ENCODE data around the gene FLAD1. TPM values are rescaled to one million over a fixed set of nuclear protein-coding genes. Genes with fewer than 3 reads are reported as not detected.

Gene FLAD1
- total and polyA plus RNA-seq, 2 donors (not counting 3 experiments of a cell fraction or from before 2014, with no cell fraction given) = 42.2 to 59.1 TPM

- no TSS peak for BruUV-seq (replicated peaks)
- Histone ChIP-seq H2AFZ (ENCODE audit: low read depth, low read length) (no peak overlapping the region), H3K9ac (replicated peaks; ENCODE audit: extremely low read depth, insufficient read depth, low read length) (no peak overlapping the region), H3K27me3 (ENCODE audit: control insufficient read depth in 2 of 2, insufficient read depth in 2 of 2, low read length in 2 of 2) (no peaks in the 10 kb centered on the region), H3K27ac (ENCODE audit: insufficient read depth, low read depth, low read length) (no peak overlapping the region), H3K79me2 (ENCODE audit: control insufficient read depth, insufficient read depth, low read length) (no peaks in the 10 kb centered on the region), H3K4me2 (ENCODE audit: insufficient read depth, low read length) (no peak overlapping the region), H3K4me1 (ENCODE audit: control insufficient read depth, extremely low read depth, insufficient read depth, low read length) (no peaks in the 10 kb centered on the region), H3K36me3 (ENCODE audit: control insufficient read depth in 2 of 2, extremely low read depth in 1 of 2, insufficient read depth in 2 of 2, low read length in 2 of 2) (no peaks in the 10 kb centered on the region), H4K20me1 (replicated peaks; ENCODE audit: control insufficient read depth, extremely low read depth, insufficient read depth, low read length) (no peaks in the 10 kb centered on the region), H3K9me1 (replicated peaks; ENCODE audit: control insufficient read depth, extremely low read depth, insufficient read depth, low read length) (no peaks in the 10 kb centered on the region), H3K9me3 (replicated peaks; ENCODE audit: control insufficient read depth, insufficient read depth, low read length) (no peaks in the 10 kb centered on the region), H3K4me3 (replicated peaks in 1 of 3; ENCODE audit: insufficient read depth in 1 of 3, low read depth in 1 of 3, low read length in 3 of 3) (no peak overlapping the region)
- dilution Hi-C loops (cut with MboI; ENCODE audit: extremely low pct_ligation_motif_present, low sequenced_read_pairs) = no loop called here
- no peak for TF ChIP-seq POLR2A (IDR thresholded peaks at IDR 0.05; ENCODE audit: low read depth, low read length)
- TF ChIP-seq MAX (IDR thresholded peaks at IDR 0.05; ENCODE audit: insufficient read depth, insufficient read length) = no peak
- TF ChIP-seq POLR2AphosphoS5 (IDR thresholded peaks at IDR 0.05; ENCODE audit: insufficient read depth, low read depth, low read length) = no peak
- FAIRE-seq = no peak
- no peak for DNase-seq (ENCODE audit: low read depth, low spot score)
- POLR2A ChIA-PET = no interaction called here
- CTCF ChIA-PET = interaction anchor here (0.7 to 2.5 kb wide), 5 partner anchors 17 to 80 kb away, joined by 3 to 7 read pairs (median 4); partner anchors contain the start of gene ADAM15
- intact Hi-C loops (cut with micrococcal nuclease) = no loop called here
Measured at GRCh38 chr1:155023627-155024026, 40.5 kb downstream of the FLAD1 start.

- dilution Hi-C loops (cut with MboI; ENCODE audit: extremely low pct_ligation_motif_present, low sequenced_read_pairs) (no loop called here), intact Hi-C loops (cut with micrococcal nuclease) (no loop called here)
- CTCF ChIA-PET = interaction anchor here (0.9 kb wide), 1 partner anchor 27 kb away, joined by 3 read pairs; the partner anchor contains the start of gene ADAM15
- no peaks in the 10 kb centered on the region for H3K79me2 ChIP-seq (ENCODE audit: control insufficient read depth, insufficient read depth, low read length)
- H3K27me3 ChIP-seq (ENCODE audit: control insufficient read depth in 2 of 2, insufficient read depth in 2 of 2, low read length in 2 of 2) = no peaks in the 10 kb centered on the region
- no peaks in the 10 kb centered on the region for H4K20me1 ChIP-seq (replicated peaks; ENCODE audit: control insufficient read depth, extremely low read depth, insufficient read depth, low read length)
- H3K36me3 ChIP-seq (ENCODE audit: control insufficient read depth in 2 of 2, extremely low read depth in 1 of 2, insufficient read depth in 2 of 2, low read length in 2 of 2) = no peaks in the 10 kb centered on the region
- no peaks in the 10 kb centered on the region for H3K9me1 ChIP-seq (replicated peaks; ENCODE audit: control insufficient read depth, extremely low read depth, insufficient read depth, low read length)
- H3K27ac ChIP-seq (ENCODE audit: insufficient read depth, low read depth, low read length) = no peak overlapping the region
- POLR2A ChIA-PET = no interaction called here
- no TSS peak for BruUV-seq (replicated peaks)
- no peaks in the 10 kb centered on the region for H3K4me1 ChIP-seq (ENCODE audit: control insufficient read depth, extremely low read depth, insufficient read depth, low read length)
- TF ChIP-seq GATA2 (IDR thresholded peaks at IDR 0.05; ENCODE audit: insufficient read depth, insufficient read length, low read depth, low read length) (no peak), MYC (IDR thresholded peaks at IDR 0.05; ENCODE audit: low read depth, low read length) (no peak), CTCF (IDR thresholded peaks at IDR 0.05; ENCODE audit: extremely low read depth in 1 of 2, insufficient read depth in 1 of 2, low read depth in 1 of 2, low read length in 2 of 2) (no peak), JUN (IDR thresholded peaks at IDR 0.05; ENCODE audit: borderline replicate concordance, insufficient read depth, insufficient read length, low read depth) (no peak), MAX (IDR thresholded peaks at IDR 0.05; ENCODE audit: insufficient read depth, insufficient read length) (no peak), EZH2 (IDR thresholded peaks at IDR 0.05; ENCODE audit: borderline replicate concordance, low read depth, low read length, severe bottlenecking) (no peak), FOS (IDR thresholded peaks at IDR 0.05; ENCODE audit: borderline replicate concordance, insufficient read depth, low read length) (no peak), POLR2AphosphoS5 (IDR thresholded peaks at IDR 0.05; ENCODE audit: insufficient read depth, low read depth, low read length) (no peak), POLR2A (IDR thresholded peaks at IDR 0.05; ENCODE audit: low read depth, low read length) (no peak)
- no peak overlapping the region for H2AFZ ChIP-seq (ENCODE audit: low read depth, low read length)
- DNase-seq (ENCODE audit: low read depth, low spot score) = no peak
- FAIRE-seq = no peak
- H3K9ac ChIP-seq (replicated peaks; ENCODE audit: extremely low read depth, insufficient read depth, low read length) = no peak overlapping the region
- H3K9me3 ChIP-seq (replicated peaks; ENCODE audit: control insufficient read depth, insufficient read depth, low read length) = no peaks in the 10 kb centered on the region
- no peak overlapping the region for H3K4me3 ChIP-seq (replicated peaks in 1 of 3; ENCODE audit: insufficient read depth in 1 of 3, low read depth in 1 of 3, low read length in 3 of 3)
- no peak overlapping the region for H3K4me2 ChIP-seq (ENCODE audit: insufficient read depth, low read length)
Measured at GRCh38 chr1:155024315-155024714, 41.2 kb downstream of the FLAD1 start.
